ENCODE results near the gene USH1G.
A peak's percentile ranks its signal among the peaks of the same experiment; 100 is the strongest.
"Not testable (repeated sequence)": the region's sequence is repeated elsewhere in the genome, so short reads cannot be mapped to it uniquely, and the experiment has no call there.

The USH1G gene

GRCh38 chr17:74879308-74879707 lies 43.7 kb downstream of the USH1G start:
- intact Hi-C loops (cut with DNase I), result no loop called here
- DNase-seq, result no peak

- intact Hi-C loops (cut with DNase I), result no loop called here
- no peak for DNase-seq
These were observed 44.4 kb downstream of the USH1G start for GRCh38 chr17:74878658-74879057.

- no peak for DNase-seq
- intact Hi-C loops (cut with DNase I), result no loop called here
These were observed 45.2 kb downstream of the USH1G start for GRCh38 chr17:74877592-74878548.

- no peak for DNase-seq
- intact Hi-C loops (cut with DNase I), result no loop called here
These were observed 47.0 kb downstream of the USH1G start for GRCh38 chr17:74875977-74876593.

GRCh38 chr17:74875155-74875976 lies 47.7 kb downstream of the USH1G start:
- DNase-seq, result no peak
- intact Hi-C loops (cut with DNase I), result no loop called here

- DNase-seq, result no peak
- intact Hi-C loops (cut with DNase I), result no loop called here
These were observed 48.4 kb downstream of the USH1G start for GRCh38 chr17:74874615-74875037.

- no peak for DNase-seq
- intact Hi-C loops (cut with DNase I), result no loop called here
These were observed 49.0 kb downstream of the USH1G start for GRCh38 chr17:74873874-74874614.

- intact Hi-C loops (cut with DNase I), result no loop called here
- peak; percentile 97 to 100 (median 100) for DNase-seq
These were observed 49.8 kb downstream of the USH1G start for GRCh38 chr17:74873037-74873873.

GRCh38 chr17:74872313-74873036 lies 50.6 kb downstream of the USH1G start, which contains the start of gene FDXR:
TSS of gene FDXR (minus strand) at chr17:74872994. CDS start at chr17:74872944, 50 bp downstream.
- no peak for DNase-seq
- intact Hi-C loops (cut with DNase I), result no loop called here

- intact Hi-C loops (cut with DNase I), result no loop called here
These were observed 51.5 kb downstream of the USH1G start for GRCh38 chr17:74871356-74872076.

GRCh38 chr17:74870512-74870911 lies 52.5 kb downstream of the USH1G start:
- no peak for DNase-seq

More at GRCh38 chr17:74871356-74872076, 51.5 kb downstream of the USH1G start:
- no peak for DNase-seq

GRCh38 chr17:74870028-74870427 lies 53.0 kb downstream of the USH1G start:
- DNase-seq; intact Hi-C loops (cut with DNase I): not testable (repeated sequence)

More at GRCh38 chr17:74870512-74870911, 52.5 kb downstream of the USH1G start:
- intact Hi-C loops (cut with DNase I), result no loop called here

GRCh38 chr17:74868908-74869255 lies 54.2 kb downstream of the USH1G start:
- intact Hi-C loops (cut with DNase I), result no loop called here
- DNase-seq, result no peak

- intact Hi-C loops (cut with DNase I), result no loop called here
- no peak for DNase-seq
These were observed 54.7 kb downstream of the USH1G start for GRCh38 chr17:74868251-74868907.

GRCh38 chr17:74866198-74866835 lies 56.7 kb downstream of the USH1G start:
- intact Hi-C loops (cut with DNase I), result no loop called here
- no peak for DNase-seq
